ENCODE measurements around the gene BRIP1.

DNA sequence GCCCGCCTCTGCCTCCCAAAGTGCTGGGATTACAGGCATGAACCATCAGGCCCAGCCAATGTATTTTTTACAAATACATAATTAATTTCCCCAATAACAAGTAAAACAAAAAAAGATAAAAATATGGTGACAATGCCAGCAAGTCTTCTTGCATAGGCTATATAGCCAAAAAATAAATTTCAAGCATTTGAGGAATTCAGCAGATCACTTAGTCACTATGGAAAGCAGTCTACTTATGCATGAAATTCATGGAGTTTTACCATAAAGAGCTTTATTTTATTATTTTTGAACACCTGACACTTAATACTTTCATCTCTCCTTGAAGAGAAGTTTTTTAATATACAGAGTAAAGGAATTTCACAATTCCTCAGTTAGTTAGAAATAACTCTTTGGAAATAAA, 56.4 kb downstream of the BRIP1 start:
- TF ChIP-seq, protein P1, sequence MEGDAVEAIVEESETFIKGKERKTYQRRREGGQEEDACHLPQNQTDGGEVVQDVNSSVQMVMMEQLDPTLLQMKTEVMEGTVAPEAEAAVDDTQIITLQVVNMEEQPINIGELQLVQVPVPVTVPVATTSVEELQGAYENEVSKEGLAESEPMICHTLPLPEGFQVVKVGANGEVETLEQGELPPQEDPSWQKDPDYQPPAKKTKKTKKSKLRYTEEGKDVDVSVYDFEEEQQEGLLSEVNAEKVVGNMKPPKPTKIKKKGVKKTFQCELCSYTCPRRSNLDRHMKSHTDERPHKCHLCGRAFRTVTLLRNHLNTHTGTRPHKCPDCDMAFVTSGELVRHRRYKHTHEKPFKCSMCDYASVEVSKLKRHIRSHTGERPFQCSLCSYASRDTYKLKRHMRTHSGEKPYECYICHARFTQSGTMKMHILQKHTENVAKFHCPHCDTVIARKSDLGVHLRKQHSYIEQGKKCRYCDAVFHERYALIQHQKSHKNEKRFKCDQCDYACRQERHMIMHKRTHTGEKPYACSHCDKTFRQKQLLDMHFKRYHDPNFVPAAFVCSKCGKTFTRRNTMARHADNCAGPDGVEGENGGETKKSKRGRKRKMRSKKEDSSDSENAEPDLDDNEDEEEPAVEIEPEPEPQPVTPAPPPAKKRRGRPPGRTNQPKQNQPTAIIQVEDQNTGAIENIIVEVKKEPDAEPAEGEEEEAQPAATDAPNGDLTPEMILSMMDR (IDR thresholded peaks at IDR 0.05), result no peak
- TF ChIP-seq POLR2A (IDR thresholded peaks at IDR 0.05), result no peak

Data from prostate gland (tissue), 2 donors.